Stimulated activated naive CD4-positive, alpha-beta T cell treated with Interleukin-2 at 50 U/mL for 16 hours (primary cell): Measurements from ENCODE around the gene METTL9.
"Not testable (repeated sequence)": the region's sequence is repeated elsewhere in the genome, so short reads cannot be mapped to it uniquely, and the experiment has no call there.

Source experiments
- DNase-seq: peaks from one replicate; lab custom pipeline; 2025; lab: John Stamatoyannopoulos, UW

The METTL9 gene

GRCh38 chr16:21574372-21574771 lies 25.0 kb upstream of the METTL9 start:
- no peak for DNase-seq

GRCh38 chr16:21576323-21576722 lies 23.1 kb upstream of the METTL9 start:
- DNase-seq = not testable (repeated sequence)

- not testable (repeated sequence) for DNase-seq
These were observed 21.9 kb upstream of the METTL9 start for GRCh38 chr16:21577487-21577886.

- not testable (repeated sequence) for DNase-seq
These were observed 21.1 kb upstream of the METTL9 start for GRCh38 chr16:21578311-21578710.

GRCh38 chr16:21580131-21580530 lies 19.2 kb upstream of the METTL9 start:
- DNase-seq = not testable (repeated sequence)

- no peak for DNase-seq
These were observed 18.6 kb upstream of the METTL9 start for GRCh38 chr16:21580807-21581206.

- DNase-seq = no peak
These were observed 14.6 kb upstream of the METTL9 start for GRCh38 chr16:21584817-21585216.

GRCh38 chr16:21588593-21588992 lies 10.8 kb upstream of the METTL9 start:
- not testable (repeated sequence) for DNase-seq

GRCh38 chr16:21589551-21589950 lies 9.8 kb upstream of the METTL9 start:
- no peak for DNase-seq

- no peak for DNase-seq
These were observed 9.1 kb upstream of the METTL9 start for GRCh38 chr16:21590287-21590686.

- no peak for DNase-seq
These were observed 8.6 kb upstream of the METTL9 start for GRCh38 chr16:21590796-21591195.

- DNase-seq = no peak
These were observed 7.2 kb upstream of the METTL9 start for GRCh38 chr16:21592191-21592590.

- no peak for DNase-seq
These were observed 5.7 kb upstream of the METTL9 start for GRCh38 chr16:21593530-21594289.

- no peak for DNase-seq
These were observed 1.8 kb upstream of the METTL9 start for GRCh38 chr16:21597561-21598030.

- DNase-seq = no peak
These were observed 1.2 kb upstream of the METTL9 start for GRCh38 chr16:21598206-21598605.

- no peak for DNase-seq
These were observed 666 bp upstream of the METTL9 start for GRCh38 chr16:21598701-21599121.

- peak; percentile 45 for DNase-seq
These were observed 825 bp downstream of the METTL9 start for GRCh38 chr16:21600031-21600773.

- no peak for DNase-seq
These were observed 3.4 kb downstream of the METTL9 start for GRCh38 chr16:21602785-21603184.

- no peak for DNase-seq
These were observed 4.6 kb downstream of the METTL9 start for GRCh38 chr16:21603928-21604327.

GRCh38 chr16:21605848-21606247 lies 6.5 kb downstream of the METTL9 start:
- not testable (repeated sequence) for DNase-seq

- no peak for DNase-seq
These were observed 9.4 kb downstream of the METTL9 start for GRCh38 chr16:21608639-21609328.

- no peak for DNase-seq
These were observed 10.7 kb downstream of the METTL9 start for GRCh38 chr16:21610006-21610544.
